SU-DHL-6 (cell line): Measurements from ENCODE around the gene DOCK11.

Experiments
- CTCF ChIP-seq: fragments of 200-600 bp; sonication (generic); IDR thresholded peaks from one replicate; pipeline ENCODE4 v1.5.1; 2017; ENCODE audit warnings: antibody characterized with exemption, mild to moderate bottlenecking, low read length, moderate library complexity; ENCODE audit not compliant: insufficient read depth, poor library complexity, severe bottlenecking
- EZH2phosphoT487 ChIP-seq: fragments of 200-600 bp; sonication (generic), shearing (Covaris generic); conservative IDR thresholded peaks from 2 replicates; pipeline ENCODE4 v1.6.1; 2018; ENCODE audit warnings: mild to moderate bottlenecking, antibody characterized with exemption, low read length, moderate library complexity, mixed read lengths

GRCh38 chrX:118626346-118626745 is 130.7 kb downstream of the DOCK11 start:
- no peak for TF ChIP-seq CTCF
- no peak for TF ChIP-seq EZH2phosphoT487
